ENCODE results near the gene SEMA3B.
A peak's percentile ranks its signal among the peaks of the same experiment; 100 is the strongest.
"Not testable (repeated sequence)": the region's sequence is repeated elsewhere in the genome, so short reads cannot be mapped to it uniquely, and the experiment has no call there.

Gene SEMA3B

DNA sequence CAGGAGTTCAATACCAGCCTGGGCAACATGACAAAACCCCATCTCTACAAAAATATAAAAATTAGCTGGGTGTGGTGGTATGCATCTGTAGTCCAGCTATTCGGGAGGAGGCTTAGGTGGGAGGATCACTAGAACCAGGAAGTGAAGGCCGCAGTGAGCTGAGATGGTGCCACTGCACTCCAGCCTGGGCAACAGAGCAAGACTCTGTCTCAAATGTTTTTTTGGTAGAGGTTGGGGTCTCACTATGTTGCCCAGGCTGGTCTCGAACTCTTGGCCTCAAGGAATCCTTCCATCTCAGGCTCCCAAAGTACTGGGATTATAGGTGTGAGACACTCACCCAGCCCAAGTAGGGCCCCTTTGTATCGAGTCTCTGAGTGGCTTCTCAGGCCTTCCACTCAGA lies 25.1 kb downstream of the SEMA3B start:
- DNase-seq (ENCODE audit: low spot score), result no peak

DNA sequence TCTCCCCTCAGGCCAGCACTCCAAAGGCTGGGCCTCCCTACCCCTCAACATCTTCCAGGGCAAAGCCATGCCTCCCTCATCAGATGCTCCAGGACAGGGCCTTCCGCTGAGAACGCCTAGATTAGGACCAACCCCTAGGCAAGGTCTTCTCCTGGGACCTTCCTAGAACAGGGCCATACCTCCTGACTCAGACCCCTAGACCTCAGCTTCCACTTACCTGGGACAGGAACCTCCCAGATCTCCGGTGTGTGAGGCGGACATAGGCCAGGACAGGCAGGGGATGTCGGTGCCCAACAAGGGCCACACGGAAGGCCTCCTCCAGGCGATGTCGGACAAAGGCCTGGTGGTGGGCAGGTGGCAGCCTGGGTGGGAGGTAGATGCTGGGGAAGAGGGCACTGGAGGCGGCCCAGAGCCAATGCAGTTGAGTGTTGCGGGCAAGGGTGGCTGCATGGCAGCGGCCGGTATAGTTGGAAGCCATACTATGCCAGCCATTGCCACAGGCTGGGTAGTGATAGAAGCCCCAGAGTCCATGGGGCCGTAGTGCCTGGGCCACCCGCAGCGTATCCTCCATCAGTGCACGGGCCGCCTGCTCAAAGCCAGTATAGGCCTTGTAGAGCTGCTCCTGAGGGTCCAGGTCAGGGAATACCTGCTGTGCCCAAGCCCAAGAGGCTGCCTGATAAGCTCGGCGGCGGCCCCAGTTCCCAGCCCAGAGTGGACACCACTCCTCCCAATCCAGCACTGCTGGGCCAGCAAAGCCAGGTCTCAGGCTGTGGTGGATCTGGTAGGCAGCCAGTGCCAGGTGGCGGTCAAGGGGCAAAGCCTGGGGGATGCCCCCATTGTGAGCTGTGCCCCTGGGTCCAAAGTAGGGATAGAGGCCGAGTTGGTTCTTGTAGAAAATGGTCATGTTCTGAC lies 25.8 kb downstream of the SEMA3B start:
- no peak for DNase-seq (ENCODE audit: low spot score)

DNA sequence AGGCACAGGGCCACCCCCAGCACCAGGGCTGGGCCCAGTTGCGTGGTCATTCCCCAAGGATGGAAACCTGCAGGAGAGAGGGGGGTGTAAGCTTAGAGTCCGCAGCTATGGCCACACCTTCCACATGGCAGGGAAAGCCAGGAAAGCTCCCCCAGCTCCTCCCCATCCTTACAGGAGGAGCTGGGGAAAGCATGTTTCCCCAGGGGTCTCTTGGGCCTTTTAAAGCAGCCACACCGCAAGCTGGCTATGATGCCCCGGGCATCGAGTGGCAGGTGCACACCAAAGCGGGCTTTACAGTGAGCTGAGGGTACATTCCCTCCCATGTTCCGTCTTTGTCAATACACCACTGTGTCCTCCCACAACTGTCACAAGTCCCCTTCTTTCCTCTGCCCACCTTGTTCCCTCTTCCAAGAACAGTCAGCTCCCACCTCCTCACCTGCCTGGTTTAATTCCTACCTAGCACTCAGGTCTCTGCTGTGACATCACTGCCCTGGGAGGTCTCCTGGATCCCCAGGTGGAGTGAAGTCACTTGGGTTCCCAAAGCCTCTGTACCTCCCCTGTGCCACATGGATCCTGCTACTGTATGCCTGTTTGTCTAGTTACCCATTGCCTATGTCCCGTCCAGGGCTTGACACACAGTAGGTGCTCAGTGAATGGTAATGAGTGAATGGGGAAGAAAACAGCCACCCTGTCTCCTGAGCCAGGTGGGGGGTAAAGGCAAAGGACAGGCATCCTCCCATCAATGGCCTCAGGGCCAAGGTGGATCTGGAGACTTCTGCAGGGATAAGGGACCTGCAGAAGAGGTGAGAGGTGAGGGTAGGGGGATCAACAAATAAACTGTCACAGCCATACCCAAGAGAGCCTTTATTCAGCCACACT lies 26.8 kb downstream of the SEMA3B start:
- DNase-seq (ENCODE audit: low spot score), result no peak

DNA sequence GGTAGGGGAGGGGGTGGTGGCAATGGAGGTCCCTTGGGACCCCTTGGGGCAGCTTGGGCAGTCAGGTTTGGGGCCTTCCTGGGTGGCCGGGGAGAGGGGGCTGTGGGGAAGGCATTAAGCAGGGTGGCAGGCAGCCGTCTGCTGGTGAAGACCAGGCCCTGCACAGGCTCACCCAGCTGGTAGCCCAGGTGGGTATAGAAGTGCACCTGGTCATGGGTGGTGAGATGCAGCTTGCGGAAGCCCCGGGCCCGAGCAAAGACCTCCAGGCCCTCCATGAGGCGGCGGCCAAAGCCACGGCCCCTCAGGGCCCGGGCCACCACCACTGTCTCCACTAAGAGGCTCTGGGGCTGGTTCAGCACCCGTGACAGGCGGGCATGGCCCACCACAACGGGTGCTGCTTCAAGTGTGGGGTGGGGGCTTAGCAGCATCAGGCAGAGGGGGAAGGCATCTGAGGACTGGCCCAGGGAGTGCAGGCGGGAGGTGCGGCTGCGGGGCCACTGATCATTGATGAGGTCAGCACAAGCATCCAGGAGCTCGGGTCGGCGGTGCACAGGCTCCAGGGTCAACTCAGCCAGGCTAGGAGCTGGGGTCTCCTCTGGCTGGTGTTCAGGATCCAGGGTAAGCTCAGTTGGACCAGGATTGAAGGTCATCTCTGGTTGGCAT lies 27.9 kb downstream of the SEMA3B start:
- no peak for DNase-seq (ENCODE audit: low spot score)

DNA sequence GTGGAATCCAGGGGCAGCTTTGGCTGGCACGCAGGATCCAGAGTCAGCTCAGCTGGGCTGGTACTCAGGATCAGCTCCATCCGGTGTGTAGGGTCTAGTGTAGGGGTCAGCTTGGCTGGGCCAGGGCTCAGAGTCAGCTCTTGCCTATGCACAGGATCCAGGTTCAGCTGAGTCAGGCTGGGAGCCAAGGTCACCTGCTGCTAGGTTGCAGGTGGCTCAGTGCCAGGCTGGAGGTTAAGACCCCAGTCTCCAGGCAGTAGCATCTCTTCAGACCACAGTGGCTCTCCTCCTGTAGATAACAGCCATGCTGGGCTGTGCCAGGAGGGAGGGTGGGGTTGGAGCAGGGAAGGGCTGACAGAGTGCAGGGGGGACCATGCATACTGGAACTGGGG lies 28.4 kb downstream of the SEMA3B start:
- DNase-seq (ENCODE audit: low spot score), result no peak

DNA sequence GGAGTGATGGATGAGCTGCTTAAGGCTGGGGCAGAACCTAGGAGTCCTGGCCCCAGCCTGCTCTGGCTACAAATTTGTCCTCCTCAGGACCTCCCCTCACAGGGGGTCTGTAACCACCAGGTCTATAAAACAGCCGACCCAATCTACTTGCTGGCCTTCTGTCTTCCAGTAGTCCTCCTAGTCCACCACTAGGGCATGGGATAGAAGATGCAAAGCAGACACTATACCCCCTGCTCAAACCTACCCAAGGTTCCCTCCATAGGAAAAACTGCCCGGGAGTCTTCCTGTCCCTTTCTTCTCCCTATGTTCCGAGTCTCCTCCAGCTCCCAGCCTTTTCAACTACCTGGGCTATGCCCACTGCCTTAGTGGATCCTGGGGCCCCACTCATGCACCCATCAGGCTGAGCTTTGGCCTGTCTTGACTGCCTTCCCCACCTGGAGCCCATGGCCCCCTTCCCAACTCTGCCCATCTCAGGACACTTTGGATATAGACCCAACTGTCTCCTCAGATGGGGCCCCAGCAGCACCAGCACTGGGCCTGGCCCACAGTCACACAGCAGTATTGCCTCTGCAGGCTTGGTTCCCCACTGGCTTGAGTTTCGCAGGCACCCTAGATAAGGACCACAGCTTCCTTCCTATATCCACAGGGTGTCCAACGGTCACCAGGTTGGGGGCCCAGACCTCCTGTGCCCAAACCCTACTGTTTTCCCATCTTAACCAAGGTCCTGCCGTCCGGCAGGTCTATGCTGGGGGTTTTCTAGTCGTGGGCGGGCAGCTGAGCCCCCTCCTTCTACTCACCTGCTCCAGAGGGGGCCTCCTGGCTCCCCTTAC lies 29.2 kb downstream of the SEMA3B start:
- DNase-seq (ENCODE audit: low spot score), result no peak

DNA sequence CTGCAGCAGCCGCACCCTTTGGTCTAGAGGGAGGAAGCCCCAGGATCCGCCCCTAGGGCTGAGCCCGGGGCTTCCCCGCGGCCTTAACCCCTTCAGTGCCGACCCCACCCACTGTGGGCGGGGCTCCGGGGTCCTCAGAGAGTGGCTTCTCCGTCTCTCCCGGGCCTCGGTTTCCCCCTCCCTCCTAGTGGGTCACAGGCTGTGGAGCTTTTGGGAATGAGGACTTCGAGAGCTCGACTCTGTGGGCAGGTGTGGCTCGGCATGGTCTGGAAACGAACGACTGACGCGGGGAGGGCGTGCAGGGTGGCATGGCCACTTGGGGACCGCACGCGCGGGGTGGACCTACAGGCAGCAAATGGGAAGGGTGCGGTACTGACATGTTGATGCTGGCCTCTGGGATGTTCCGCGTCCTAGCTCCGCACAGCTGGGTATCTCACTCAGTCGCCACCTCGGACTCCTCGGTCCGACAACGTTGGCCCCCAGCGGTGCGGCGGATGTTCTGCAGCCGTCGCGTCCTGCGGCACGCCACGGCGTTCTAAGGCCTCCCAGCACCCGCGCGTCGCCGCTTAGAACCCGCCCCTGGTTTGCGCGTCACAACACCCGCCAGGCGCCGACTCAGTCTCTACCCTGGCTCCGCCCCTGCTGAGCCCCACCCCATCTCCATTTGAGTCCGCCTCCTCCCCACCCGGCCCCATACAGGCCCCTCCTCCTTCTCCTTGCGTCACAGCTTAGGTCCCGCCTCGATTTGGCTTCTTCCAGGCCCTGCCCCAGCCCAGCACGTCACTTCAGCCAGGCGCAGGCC lies 30.1 kb downstream of the SEMA3B start, which contains the start of the genes HYAL3 and NAA80:
Gene HYAL3, minus strand, starts transcription at position 570 of the 802 bp plus-strand sequence. CDS start 3,803 bp downstream, outside the sequence.
Gene NAA80, minus strand, starts transcription at position 570 of the 802 bp plus-strand sequence. CDS start 1,942 bp downstream, outside the sequence.
- DNase-seq (ENCODE audit: low spot score), result peak; percentile 98

DNA sequence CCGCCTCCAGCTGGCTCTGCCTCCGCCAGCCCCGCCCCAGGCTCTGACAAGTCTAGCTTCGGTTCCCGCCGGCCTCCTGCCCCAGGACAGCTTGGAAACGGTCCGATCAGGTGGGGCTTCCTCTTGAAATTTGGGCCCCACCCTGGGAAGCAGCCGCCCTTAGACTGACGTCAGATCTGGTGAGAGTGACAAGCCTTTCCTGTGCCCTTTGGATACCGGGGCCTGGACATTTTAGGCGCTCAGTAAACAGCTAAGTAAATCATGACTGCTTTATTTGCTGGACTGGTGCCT lies 30.6 kb downstream of the SEMA3B start:
- DNase-seq (ENCODE audit: low spot score), result no peak

DNA sequence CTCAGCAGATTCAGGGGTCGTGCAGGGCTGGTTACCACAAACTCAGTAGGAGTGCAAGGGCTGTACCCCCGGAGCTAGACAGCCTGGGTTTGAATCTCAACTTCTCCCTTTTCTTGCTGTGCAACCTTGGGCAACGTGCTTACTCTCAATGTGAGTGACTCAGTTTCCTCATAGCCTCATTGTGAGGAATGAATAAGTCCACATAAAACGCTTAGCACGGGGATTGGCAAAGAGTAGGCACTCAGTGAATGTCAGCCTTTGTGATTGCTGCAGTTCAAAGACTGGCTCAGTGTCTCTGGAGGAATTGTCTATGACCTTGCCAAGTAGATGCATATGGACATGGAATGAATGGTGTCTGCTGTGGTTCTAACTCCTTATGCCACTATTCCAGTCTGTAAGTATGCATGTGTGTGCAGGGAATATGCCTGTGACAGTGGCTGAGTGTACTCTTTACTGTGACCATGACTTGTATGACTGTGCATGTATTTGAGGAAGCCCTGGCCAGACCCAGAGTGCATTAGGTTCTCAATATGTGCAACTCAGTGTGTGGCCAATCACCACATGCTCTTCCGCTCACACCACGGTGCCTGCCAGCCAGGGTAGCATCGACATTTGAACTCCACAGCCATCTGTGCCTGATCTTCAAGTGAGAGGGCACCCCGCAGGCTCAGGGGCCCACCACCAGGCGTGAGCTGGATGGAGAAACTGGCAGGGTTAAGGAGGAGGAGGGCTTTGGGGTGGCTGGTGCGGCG lies 31.2 kb downstream of the SEMA3B start:
- DNase-seq (ENCODE audit: low spot score), result no peak

DNA sequence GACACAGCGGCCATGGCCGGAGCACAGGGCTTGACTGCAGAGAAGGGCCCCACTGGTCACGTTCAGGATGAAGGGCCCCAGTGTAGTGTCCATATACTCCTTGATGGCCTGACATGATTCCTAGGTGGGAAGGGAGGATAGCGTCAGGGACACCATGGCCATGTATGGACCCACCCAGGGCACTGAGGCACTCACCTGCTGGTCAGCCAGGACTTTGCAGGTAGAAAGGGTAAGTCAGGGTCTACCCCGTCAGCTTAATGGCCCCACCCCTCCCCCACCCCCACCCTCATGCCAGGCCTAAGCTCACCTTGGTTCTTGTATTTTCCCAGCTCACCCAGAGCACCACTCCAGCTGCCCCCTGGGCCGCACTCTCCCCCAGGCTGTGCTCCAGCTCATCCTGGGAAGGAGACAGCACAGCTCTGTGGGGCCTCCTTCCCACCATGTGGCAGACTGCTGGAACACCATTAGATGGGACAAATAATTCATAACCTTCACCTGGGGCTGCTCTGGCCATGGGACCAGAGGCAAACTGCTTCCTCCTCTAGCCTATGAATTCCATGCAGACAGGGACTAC lies 31.8 kb downstream of the SEMA3B start:
- no peak for DNase-seq (ENCODE audit: low spot score)

DNA sequence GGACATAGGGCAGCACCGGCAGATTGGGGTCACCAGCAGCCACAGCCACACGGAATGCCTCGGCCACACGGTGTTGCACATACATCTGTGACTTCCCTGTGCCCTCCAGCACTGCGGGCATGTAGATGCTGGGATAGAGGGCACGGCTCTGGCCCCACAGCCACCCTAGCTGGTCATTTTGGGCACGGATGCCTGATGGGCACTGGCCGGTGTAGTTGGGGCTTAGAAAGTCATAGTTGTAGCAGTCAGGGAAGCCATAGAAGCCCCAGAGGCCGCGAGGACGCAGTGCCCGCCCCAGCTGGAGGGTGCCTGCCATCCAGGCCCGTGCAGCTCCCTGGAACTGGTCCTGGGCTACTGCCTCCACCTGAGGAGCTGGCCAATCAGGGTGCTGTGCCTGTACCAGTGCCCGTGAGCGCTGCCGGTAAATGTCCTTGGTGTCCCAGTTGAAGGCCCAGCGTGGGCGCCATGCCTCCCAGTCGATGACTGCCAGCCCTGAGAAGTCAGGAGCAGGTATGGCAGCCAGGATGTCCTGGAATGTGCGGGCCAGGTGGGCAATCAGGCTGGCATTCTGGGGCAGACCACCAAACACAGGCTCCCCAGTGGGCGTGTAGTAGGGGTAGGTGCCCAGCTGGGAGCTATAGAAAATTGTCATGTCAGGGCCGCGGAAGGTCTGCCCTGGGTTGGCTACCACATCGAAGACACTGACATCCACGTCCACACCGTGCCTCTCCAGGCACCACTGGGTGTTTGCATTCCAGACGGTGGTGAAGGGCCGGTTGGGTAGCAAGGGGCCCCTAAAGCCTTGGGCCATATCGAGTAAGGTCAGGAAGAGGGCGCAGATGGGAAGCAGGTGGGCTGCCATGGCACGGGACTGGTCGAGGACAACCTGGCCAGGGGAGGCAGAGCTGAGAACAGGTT lies 33.4 kb downstream of the SEMA3B start:
- no peak for DNase-seq (ENCODE audit: low spot score)

DNA sequence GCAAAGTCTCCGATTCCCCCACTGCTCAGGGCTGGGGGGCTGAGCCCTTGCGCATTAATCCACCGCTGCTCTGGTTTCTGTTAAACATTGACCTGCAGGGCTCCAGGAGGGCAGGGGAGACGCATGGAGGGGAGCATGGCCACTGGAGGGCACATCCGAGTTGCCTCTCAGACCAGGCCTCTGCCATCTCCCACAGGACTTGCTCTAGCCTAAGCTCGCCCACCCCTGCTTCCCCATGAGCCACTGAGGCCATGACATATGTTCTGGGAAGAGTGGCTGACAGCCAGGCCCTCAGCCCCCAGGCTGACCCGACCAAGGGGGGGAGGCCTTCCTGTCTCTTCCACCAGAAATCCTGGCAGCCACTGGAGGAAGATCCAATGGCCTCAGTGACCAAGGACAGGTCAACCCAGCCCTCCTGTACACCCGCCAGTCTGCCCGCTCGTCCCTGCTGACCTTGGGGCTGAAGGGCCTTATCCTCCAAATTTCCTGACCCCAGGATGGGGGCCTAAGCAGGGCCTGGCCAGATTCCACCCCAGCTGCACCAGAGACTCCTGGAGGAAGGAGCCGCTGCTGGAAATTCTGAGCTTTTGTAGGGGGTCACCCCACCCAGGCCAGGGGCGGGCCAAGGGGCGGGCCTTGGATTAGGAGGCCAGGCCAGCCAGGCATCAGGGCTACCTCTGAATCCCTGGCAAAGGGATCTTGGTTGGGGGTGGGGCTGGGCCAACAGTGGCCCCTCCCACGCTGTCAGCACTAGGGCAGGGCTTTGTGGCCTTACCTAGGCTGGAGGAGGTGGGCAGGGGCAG lies 34.3 kb downstream of the SEMA3B start, which contains the start of gene HYAL1:
Gene HYAL1, minus strand, starts transcription at position 562 of the 803 bp plus-strand sequence. CDS start 618 bp downstream, outside the sequence.
- peak; percentile 60 for DNase-seq (ENCODE audit: low spot score)

DNA sequence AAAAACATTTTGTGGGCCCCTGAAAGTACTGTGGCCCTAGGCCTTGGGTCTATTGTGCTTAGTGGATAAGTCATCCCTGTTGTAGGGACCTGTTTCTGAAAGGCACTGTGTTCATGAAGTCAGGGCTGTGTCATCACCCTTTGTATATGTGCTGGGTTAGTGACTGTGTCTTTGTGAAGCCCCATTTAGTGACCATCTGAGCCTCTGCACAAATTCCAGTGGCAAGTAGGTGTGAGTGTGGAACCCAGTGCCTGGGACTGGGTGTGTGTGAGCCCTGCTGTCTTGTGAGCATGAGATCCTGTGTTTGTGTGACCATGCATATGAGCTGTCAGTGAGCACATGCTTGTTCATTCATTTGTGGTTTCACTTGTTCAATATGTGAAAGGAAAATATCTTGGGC lies 35.7 kb downstream of the SEMA3B start:
- no peak for DNase-seq (ENCODE audit: low spot score)

DNA sequence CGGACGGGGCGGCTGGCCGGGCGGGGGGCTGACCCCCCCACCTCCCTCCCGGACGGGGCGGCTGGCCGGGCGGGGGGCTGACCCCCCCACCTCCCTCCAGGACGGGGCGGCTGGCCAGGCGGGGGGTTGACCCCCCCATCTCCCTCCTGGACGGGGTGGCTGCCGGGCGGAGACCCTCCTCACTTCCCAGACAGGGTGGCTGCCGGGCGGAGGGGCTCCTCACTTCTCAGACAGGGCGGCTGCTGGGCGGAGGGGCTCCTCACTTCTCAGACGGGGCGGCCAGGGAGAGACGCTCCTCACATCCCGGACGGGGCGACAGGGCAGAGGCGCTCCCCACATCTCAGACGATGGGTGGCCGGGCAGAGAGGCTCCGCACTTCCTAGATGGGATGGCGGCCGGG lies 43.1 kb downstream of the SEMA3B start:
- DNase-seq (ENCODE audit: low spot score), result not testable (repeated sequence)

DNA sequence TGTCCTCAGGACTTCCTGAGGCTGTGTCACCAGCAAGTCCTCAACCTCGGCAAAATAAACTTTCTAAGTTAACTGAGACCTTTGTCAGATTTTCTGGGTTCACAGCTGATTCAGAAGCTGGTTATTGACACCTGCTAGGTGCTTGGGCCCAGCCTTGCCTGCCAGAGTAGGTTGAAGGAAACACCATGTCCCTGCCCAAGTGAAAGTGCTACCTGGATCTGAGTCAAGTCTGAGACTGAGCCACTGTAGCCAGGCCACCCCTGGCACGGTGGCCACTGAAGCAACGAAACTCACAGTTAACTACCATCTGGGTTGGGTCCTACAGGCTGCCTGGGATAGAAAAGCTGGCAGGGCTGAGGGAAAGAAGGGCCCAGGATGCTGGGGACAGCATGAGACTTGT lies 45.4 kb downstream of the SEMA3B start:
- no peak for DNase-seq (ENCODE audit: low spot score)

DNA sequence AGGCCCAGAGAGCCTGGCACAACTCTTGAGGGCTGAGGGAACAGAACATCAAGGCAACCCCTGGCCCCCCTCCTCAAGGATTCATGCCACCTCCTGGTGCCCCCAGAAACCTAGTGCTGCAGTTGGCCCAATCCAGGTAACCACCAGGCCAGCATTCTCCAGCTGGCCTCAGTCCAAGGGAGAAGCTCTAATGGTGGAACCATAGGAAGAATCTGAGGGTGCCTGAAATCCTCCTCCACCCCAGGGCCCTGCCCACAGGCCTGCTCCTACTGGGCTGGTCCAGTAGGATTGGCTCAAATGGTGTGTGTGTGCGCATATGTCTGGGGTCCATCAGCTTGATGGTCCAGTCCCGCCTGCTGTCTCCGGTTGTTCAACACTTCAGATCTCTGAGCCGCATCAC lies 45.9 kb downstream of the SEMA3B start:
- DNase-seq (ENCODE audit: low spot score), result no peak

DNA sequence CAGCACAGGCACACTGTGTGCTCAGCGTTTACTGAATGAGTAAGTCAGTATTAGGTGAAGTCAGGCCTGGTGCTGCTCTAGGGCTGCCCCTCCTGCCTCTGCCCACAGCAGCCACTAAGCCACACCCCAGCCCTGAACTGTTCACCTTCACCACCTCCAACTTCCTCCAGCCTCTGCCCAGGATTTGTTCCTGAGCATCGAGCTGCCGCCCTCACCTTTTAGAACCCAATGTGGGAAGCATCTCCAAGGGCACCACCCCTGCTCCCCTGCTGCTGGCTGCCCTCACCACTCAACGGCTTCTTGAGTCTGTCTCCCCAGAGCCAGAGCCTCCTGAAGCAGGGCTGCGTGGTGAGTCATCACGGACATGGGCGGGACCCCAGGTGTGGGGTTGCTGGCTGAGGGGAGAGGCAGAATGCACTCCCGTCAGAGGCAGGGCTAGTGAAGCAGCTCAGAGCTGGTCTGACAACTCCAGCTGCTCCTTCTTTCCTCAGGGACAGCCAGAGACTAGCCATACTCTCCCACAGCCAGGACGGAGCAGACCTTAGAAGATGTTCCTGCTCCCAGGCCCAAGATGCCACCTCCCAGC lies 47.8 kb downstream of the SEMA3B start:
- DNase-seq (ENCODE audit: low spot score), result peak; percentile 95

Measured in SW480 (cell line).